Epithelial cell of proximal tubule (primary cell): ENCODE results near the gene C10orf53. TPM values are rescaled to one million over a fixed set of nuclear protein-coding genes. Genes with fewer than 3 reads are reported as not detected.

Experiments
- DNase-seq: peaks from one replicate; pipeline ENCODE4 v3.0.0-alpha.2; 2011; ENCODE audit warnings: low read depth
- H3K4me3 ChIP-seq: 2 replicates; pipeline ENCODE4 v1.5.1; 2011; ENCODE audit warnings: low read depth, mild to moderate bottlenecking, low read length
- total RNA-seq: library from RNA; depleted of rRNA; stranded (reverse); fragments of >200 nt; gene quantifications from 2 replicates; pipeline ENCODE4 v1.2.3, GENCODE V29; 2015
- TF ChIP-seq, protein P1 (sequence below): conservative IDR thresholded peaks from 2 replicates; pipeline ENCODE4 v1.5.1; 2012; ENCODE audit warnings: low read depth, mild to moderate bottlenecking, low read length

Gene C10orf53
- total RNA-seq, 1 donor from 2014 or later: not detected

DNA sequence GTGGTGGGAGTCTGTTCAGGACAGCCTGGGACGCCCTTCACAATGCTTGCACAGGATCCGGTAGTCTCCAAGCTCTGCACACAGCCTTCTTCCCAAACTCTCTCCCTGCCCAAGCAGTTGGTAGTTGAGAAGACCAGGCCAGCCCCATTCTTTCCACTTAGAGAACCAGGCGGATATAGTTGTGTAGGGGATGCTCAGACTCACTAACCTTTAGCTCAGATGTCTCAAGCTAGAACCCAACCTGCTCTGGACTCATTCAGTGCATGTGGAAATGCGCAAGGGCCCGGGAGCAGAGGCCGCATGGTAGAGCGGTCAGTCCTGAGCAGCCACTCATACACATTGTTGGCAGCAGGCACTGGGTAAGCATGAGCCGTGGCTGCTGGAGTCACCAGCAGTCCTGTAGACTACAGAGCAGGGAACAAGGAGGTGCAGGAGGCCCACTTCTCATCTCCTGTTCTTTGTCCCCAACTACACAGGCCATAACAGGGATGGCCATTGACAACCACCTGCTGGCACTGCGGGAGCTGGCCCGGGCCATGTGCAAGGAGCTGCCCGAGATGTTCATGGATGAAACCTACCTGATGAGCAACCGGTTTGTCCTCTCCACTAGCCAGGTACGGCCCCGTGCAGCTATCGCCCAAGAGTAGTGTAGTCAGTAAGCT is 17.2 kb upstream of the C10orf53 start:
- DNase-seq: no peak
- TF ChIP-seq, protein P1, sequence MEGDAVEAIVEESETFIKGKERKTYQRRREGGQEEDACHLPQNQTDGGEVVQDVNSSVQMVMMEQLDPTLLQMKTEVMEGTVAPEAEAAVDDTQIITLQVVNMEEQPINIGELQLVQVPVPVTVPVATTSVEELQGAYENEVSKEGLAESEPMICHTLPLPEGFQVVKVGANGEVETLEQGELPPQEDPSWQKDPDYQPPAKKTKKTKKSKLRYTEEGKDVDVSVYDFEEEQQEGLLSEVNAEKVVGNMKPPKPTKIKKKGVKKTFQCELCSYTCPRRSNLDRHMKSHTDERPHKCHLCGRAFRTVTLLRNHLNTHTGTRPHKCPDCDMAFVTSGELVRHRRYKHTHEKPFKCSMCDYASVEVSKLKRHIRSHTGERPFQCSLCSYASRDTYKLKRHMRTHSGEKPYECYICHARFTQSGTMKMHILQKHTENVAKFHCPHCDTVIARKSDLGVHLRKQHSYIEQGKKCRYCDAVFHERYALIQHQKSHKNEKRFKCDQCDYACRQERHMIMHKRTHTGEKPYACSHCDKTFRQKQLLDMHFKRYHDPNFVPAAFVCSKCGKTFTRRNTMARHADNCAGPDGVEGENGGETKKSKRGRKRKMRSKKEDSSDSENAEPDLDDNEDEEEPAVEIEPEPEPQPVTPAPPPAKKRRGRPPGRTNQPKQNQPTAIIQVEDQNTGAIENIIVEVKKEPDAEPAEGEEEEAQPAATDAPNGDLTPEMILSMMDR: no peak
- no peak overlapping the region for H3K4me3 ChIP-seq

DNA sequence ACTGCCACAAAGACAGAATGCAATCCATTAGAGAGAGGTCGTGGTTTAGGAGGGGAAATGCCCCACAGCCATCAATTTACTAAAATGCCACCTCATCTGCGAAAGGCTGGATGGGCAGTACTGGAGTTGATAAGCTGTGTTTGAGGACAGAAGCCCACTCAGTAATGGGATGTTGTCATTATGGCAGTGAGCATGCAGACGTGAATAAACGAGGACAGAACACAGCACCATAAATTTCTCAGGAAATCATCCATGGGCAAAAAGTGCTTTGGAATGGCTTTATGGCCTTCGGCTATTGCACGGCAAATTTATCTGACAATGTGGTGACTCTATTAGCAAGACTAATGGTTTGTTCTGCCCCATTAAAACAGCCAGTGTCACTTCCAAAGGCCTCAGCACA is 15.9 kb upstream of the C10orf53 start:
- TF ChIP-seq, protein P1: no peak
- DNase-seq: no peak
- no peak overlapping the region for H3K4me3 ChIP-seq

DNA sequence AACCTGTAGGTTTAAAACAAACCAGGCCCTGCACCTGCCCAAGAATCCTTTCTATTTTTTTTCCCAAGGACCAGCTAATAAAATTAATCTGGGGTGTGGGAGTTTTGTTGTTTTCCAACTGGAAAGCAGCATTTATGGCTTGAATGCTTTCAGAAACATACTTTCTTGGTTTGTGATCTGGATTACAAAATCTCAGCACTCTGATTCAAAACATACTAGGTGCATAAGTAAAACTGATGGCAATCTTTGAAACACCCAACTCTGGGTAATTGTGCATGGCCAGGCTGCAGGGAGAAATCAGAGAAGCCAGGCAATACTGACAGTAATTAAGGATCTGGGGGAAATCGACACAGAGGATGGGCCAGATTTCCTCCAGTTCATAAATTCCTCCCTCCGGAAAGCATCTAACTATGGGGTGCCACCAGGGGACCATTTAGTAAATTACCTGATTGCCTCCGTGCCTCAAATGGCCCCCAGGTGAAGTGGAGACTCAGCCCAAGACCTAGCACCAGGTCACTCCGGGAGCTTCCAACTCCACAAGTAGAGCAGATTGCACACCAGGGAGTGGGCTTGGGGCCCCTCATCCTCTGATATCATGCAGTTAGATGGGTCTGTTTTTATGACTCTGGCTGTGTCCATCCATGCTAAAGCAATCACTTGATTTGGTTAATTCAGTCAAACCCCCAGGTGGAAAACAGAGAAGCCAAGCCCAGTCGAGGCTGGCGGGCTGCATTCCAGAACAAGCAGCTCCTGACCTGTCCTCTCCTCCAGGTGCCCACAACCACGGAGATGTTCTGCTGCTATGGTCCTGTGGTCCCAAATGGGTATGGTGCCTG is 15.2 kb upstream of the C10orf53 start:
- no peak overlapping the region for H3K4me3 ChIP-seq
- DNase-seq: no peak
- TF ChIP-seq, protein P1: no peak

DNA sequence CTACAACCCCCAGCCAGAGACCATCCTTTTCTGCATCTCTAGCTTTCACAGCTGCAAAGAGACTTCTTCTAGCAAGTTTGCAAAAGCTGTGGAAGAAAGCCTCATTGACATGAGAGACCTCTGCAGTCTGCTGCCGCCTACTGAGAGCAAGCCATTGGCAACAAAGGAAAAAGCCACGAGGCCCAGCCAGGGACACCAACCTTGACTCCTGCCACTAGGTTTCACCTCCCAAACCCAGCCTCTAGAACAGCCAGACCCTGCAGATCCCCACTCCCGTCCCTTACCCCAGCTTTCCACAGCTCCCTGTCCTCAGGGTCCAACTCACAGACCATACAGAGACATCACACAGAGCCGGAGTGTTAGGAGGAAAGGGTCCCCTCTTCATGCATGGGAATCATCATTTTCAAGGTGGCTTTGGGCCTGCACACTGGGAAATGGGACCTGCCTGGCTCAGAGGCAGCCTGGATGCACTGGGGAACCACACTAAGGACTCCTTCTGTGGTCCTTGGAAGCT is 14.6 kb upstream of the C10orf53 start:
- H3K4me3 ChIP-seq: no peak overlapping the region
- TF ChIP-seq, protein P1: no peak
- DNase-seq: no peak

DNA sequence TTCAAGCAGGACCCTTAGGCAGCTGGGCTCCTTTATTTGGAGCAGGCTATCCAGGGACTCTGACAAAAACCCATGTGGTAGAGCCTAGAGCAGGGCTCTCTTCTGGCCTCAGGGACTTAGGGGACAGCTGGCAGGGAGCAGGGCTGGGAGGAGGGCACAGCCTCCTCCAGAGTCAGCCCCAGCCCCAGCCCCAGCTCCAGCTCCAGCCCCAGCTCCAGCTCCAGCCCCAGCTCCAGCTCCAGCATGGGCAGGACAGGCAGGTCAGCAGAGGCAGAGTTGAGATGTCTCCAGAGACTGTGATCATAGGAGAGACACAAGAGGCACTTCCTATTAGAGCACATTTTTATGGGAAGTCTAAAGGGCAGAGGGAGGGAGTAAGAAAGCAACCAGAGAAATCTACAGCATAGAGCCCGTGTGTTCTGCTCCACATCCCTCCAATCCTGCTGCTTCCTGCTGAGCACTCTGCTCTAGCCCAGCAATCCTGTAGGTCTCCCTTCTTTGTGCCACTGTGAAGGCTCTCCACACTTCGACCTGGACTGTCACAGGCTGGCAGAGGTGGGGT is 13.3 kb upstream of the C10orf53 start:
- no peak for DNase-seq
- no peak overlapping the region for H3K4me3 ChIP-seq
- TF ChIP-seq, protein P1: no peak

DNA sequence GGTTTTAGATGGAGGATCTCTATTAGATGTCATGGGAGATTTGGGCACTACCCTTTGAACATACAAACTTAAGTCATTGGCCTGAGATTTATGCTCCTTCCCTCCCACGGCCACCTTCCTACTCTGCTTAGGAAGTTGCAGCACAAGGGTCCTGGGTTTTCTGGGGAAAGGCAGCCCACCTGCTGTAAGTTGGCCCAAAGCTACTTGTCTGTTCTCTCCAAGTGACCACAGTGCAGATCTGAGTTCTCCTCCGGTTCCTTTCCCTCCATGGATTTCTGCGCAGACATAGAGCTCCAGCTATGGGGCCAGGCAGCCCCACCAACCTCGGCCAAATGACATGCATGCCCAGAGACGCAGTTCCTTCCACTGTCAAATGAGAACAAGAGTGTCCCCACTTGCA is 12.8 kb upstream of the C10orf53 start:
- TF ChIP-seq, protein P1: no peak
- DNase-seq: no peak

More for the DNA sequence above, 12.8 kb upstream of the C10orf53 start:
- H3K4me3 ChIP-seq: no peak overlapping the region
